GM19468 (cell line): ENCODE measurements around the gene MFAP4.
"Not testable (repeated sequence)": the region's sequence is repeated elsewhere in the genome, so short reads cannot be mapped to it uniquely, and the experiment has no call there.

ENCODE experiments used
- ATAC-seq: cut with Tn5 transposase; IDR thresholded peaks from one replicate; pipeline ENCODE4 v1.9.1; 2021; ENCODE audit warnings: mild to moderate bottlenecking, moderate library complexity, moderate number of reproducible peaks; ENCODE audit not compliant: unreplicated experiment; ENCODE audit errors: extremely low read depth

MFAP4 gene

GRCh38 chr17:19359856-19360255 is 27.1 kb downstream of the MFAP4 start:
- ATAC-seq, result no peak

- ATAC-seq, result no peak
These were observed 27.8 kb downstream of the MFAP4 start for GRCh38 chr17:19359151-19359550.

- no peak for ATAC-seq
These were observed 29.2 kb downstream of the MFAP4 start for GRCh38 chr17:19357761-19358160.

GRCh38 chr17:19357351-19357750 is 29.6 kb downstream of the MFAP4 start:
- no peak for ATAC-seq

GRCh38 chr17:19354748-19355147 is 32.2 kb downstream of the MFAP4 start:
- ATAC-seq, result no peak

- ATAC-seq, result not testable (repeated sequence)
These were observed 33.6 kb downstream of the MFAP4 start for GRCh38 chr17:19353401-19353800.

- no peak for ATAC-seq
These were observed 38.2 kb downstream of the MFAP4 start for GRCh38 chr17:19348806-19349205.

GRCh38 chr17:19348081-19348650 is 38.8 kb downstream of the MFAP4 start:
- no peak for ATAC-seq

GRCh38 chr17:19347323-19348080 is 39.5 kb downstream of the MFAP4 start:
- ATAC-seq, result no peak

- no peak for ATAC-seq
These were observed 40.4 kb downstream of the MFAP4 start for GRCh38 chr17:19346351-19347255.

- no peak for ATAC-seq
These were observed 41.3 kb downstream of the MFAP4 start for GRCh38 chr17:19345486-19346350.

- no peak for ATAC-seq
These were observed 41.9 kb downstream of the MFAP4 start for GRCh38 chr17:19345067-19345460.

- no peak for ATAC-seq
These were observed 42.5 kb downstream of the MFAP4 start for GRCh38 chr17:19344311-19345066.

GRCh38 chr17:19343671-19344151 is 43.3 kb downstream of the MFAP4 start:
- ATAC-seq, result no peak

GRCh38 chr17:19343256-19343630 is 43.7 kb downstream of the MFAP4 start:
- no peak for ATAC-seq

GRCh38 chr17:19342611-19343255 is 44.3 kb downstream of the MFAP4 start:
- ATAC-seq, result no peak

GRCh38 chr17:19341641-19342610 is 45.1 kb downstream of the MFAP4 start:
- no peak for ATAC-seq

- ATAC-seq, result no peak
These were observed 45.8 kb downstream of the MFAP4 start for GRCh38 chr17:19341211-19341631.
